ENCODE results near the gene TMEM256. TPM values are rescaled to one million over a fixed set of nuclear protein-coding genes. Genes with fewer than 3 reads are reported as not detected.

The TMEM256 gene
- total RNA-seq, 1 experiment from 2014 or later, result 55.4 TPM

- POLR2A ChIA-PET (ENCODE audit: unreplicated experiment), result interaction anchor here (0.6 to 0.8 kb wide), 2 partner anchors 20 to 249 kb away, joined by 6 to 21 read pairs; no protein-coding TSS in a partner anchor
These were observed 35.0 kb upstream of the TMEM256 start for GRCh38 chr17:7438656-7439460.

DNA sequence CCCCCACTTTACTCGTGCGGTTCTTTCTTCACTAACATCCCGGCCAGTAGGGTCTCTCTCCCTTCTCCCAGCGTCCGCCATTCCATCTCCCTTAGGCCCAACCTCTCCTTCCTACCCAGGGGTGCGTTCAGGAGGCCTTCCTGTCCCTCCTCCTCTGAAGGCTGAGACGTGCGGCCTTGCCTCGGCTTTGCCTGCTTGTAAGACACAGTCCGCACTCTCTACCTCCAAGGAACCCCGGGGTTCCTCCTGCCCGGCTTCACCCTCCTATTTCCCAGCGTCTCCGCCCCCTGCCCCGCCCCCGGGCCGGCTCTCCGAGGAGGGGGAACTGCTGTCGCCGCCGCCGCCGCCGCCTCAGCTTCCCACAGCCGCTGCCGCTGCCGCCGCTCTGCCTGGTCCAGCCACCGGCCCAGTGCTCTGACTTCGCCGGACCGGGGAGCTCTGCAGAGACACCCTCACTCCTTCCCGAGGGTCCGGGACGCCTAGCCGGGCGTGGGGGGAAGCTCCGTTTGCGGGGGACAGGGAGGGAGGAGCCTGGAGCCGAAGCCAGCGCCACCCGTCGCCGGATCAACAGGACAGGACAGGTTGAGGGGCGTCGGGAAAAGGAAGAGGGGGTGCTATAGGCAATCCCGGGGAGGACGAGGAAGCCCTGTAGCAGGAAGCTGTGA is 34.2 kb upstream of the TMEM256 start:
- H2AFZ ChIP-seq, result no peak overlapping the region
- no peak overlapping the region for H3K27ac ChIP-seq
- DNase-seq, result peak in 1 of 2 experiments; percentile 84
- no peaks in the 10 kb centered on the region for H3K9me2 ChIP-seq (ENCODE audit: insufficient read depth)
- peaks cover 13% of the 10 kb centered on the region; the same call in 1 of the 2 replicates for H3F3A ChIP-seq (ENCODE audit: insufficient read depth, low read depth)
- no peaks in the 10 kb centered on the region for H3K9me3 ChIP-seq (ENCODE audit: insufficient read depth, low read depth)
- no peak for TF ChIP-seq EZH2 (IDR thresholded peaks at IDR 0.05; ENCODE audit: low read depth)
- TF ChIP-seq, protein P1, sequence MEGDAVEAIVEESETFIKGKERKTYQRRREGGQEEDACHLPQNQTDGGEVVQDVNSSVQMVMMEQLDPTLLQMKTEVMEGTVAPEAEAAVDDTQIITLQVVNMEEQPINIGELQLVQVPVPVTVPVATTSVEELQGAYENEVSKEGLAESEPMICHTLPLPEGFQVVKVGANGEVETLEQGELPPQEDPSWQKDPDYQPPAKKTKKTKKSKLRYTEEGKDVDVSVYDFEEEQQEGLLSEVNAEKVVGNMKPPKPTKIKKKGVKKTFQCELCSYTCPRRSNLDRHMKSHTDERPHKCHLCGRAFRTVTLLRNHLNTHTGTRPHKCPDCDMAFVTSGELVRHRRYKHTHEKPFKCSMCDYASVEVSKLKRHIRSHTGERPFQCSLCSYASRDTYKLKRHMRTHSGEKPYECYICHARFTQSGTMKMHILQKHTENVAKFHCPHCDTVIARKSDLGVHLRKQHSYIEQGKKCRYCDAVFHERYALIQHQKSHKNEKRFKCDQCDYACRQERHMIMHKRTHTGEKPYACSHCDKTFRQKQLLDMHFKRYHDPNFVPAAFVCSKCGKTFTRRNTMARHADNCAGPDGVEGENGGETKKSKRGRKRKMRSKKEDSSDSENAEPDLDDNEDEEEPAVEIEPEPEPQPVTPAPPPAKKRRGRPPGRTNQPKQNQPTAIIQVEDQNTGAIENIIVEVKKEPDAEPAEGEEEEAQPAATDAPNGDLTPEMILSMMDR (conservative IDR thresholded peaks at IDR 0.05), result no peak
- CTCF ChIA-PET, result no interaction called here
- no TSS peak for BruUV-seq (replicated peaks)
- intact Hi-C loops (cut with micrococcal nuclease; ENCODE audit: unreplicated experiment), result loop anchor here (1.0 to 5.0 kb wide), 3 partner anchors 43 to 123 kb away; partner anchors contain the start of genes PLSCR3 and SENP3
- peak overlapping the region; percentile 90 for H3K4me2 ChIP-seq
- H3K4me3 ChIP-seq, result peak overlapping the region; percentile 11; the same call in 1 of the 2 replicates
- 0 out of 2 replicates have a peak, but pooled peaks cover 7% of the 10 kb centered on the region for H3K4me1 ChIP-seq (replicated peaks; ENCODE audit: insufficient read depth)
- H3K79me2 ChIP-seq (ENCODE audit: low read depth), result peaks cover 8% of the 10 kb centered on the region; the same call in 1 of the 2 replicates
- no peaks in the 10 kb centered on the region for H3K27me3 ChIP-seq (ENCODE audit: insufficient read depth, low read depth)
- no peaks in the 10 kb centered on the region for H3K36me3 ChIP-seq (ENCODE audit: low read depth)
- H4K20me1 ChIP-seq (ENCODE audit: insufficient read depth), result no peaks in the 10 kb centered on the region
- POLR2A ChIA-PET (ENCODE audit: unreplicated experiment), result interaction anchor here (0.6 kb wide), 2 partner anchors 145 to 250 kb away, joined by 6 to 7 read pairs; no protein-coding TSS in a partner anchor

More at GRCh38 chr17:7438656-7439460, 35.0 kb upstream of the TMEM256 start:
- intact Hi-C loops (cut with micrococcal nuclease; ENCODE audit: unreplicated experiment), result loop anchor here (1.0 to 5.0 kb wide), 2 partner anchors 63 to 122 kb away; partner anchors contain the start of gene SENP3
- Histone ChIP-seq H3K36me3 (ENCODE audit: low read depth) (no peaks in the 10 kb centered on the region), H4K20me1 (ENCODE audit: insufficient read depth) (no peaks in the 10 kb centered on the region), H3K9me2 (ENCODE audit: insufficient read depth) (no peaks in the 10 kb centered on the region), H3K4me1 (replicated peaks; ENCODE audit: insufficient read depth) (peaks cover 9% of the 10 kb centered on the region; the same call in 1 of the 2 replicates), H3K27ac (no peak overlapping the region), H3K27me3 (ENCODE audit: insufficient read depth, low read depth) (no peaks in the 10 kb centered on the region), H2AFZ (no peak overlapping the region), H3K4me2 (peak overlapping the region; percentile 90), H3K4me3 (peak overlapping the region; percentile 71), H3K79me2 (ENCODE audit: low read depth) (peaks cover 8% of the 10 kb centered on the region; the same call in 1 of the 2 replicates), H3K9me3 (ENCODE audit: insufficient read depth, low read depth) (no peaks in the 10 kb centered on the region), H3F3A (ENCODE audit: insufficient read depth, low read depth) (peaks cover 13% of the 10 kb centered on the region; the same call in 1 of the 2 replicates)
- CTCF ChIA-PET, result no interaction called here
- no TSS peak for BruUV-seq (replicated peaks)
- no peak for TF ChIP-seq EZH2 (IDR thresholded peaks at IDR 0.05; ENCODE audit: low read depth)
- TF ChIP-seq, protein P1 (conservative IDR thresholded peaks at IDR 0.05), result no peak
- no peak for DNase-seq

GRCh38 chr17:7437369-7437863 is 33.5 kb upstream of the TMEM256 start:
- intact Hi-C loops (cut with micrococcal nuclease; ENCODE audit: unreplicated experiment), result loop anchor here (2.0 to 5.0 kb wide), 2 partner anchors 43 to 65 kb away; partner anchors contain the start of gene PLSCR3
- no peaks in the 10 kb centered on the region for H3K9me3 ChIP-seq (ENCODE audit: insufficient read depth, low read depth)
- H3K4me2 ChIP-seq, result peak overlapping the region; percentile 90
- TF ChIP-seq, protein P1 (conservative IDR thresholded peaks at IDR 0.05), result no peak
- no peak for TF ChIP-seq EZH2 (IDR thresholded peaks at IDR 0.05; ENCODE audit: low read depth)
- no peak overlapping the region for H3K27ac ChIP-seq
- no peak overlapping the region for H2AFZ ChIP-seq
- no peak for DNase-seq
- POLR2A ChIA-PET (ENCODE audit: unreplicated experiment), result interaction anchor here (0.6 to 0.7 kb wide), 2 partner anchors 8 to 146 kb away, joined by 4 to 7 read pairs; no protein-coding TSS in a partner anchor
- no peaks in the 10 kb centered on the region for H3K9me2 ChIP-seq (ENCODE audit: insufficient read depth)
- peaks cover 8% of the 10 kb centered on the region; the same call in 1 of the 2 replicates for H3K79me2 ChIP-seq (ENCODE audit: low read depth)
- peak overlapping the region; percentile 57; the same call in 1 of the 2 replicates for H3K4me3 ChIP-seq
- H3F3A ChIP-seq (ENCODE audit: insufficient read depth, low read depth), result peaks cover 13% of the 10 kb centered on the region; the same call in 1 of the 2 replicates
- BruUV-seq (replicated peaks), result no TSS peak
- no peaks in the 10 kb centered on the region for H3K36me3 ChIP-seq (ENCODE audit: low read depth)
- no peaks in the 10 kb centered on the region for H3K27me3 ChIP-seq (ENCODE audit: insufficient read depth, low read depth)
- no peaks in the 10 kb centered on the region for H4K20me1 ChIP-seq (ENCODE audit: insufficient read depth)
- CTCF ChIA-PET, result interaction anchor here (0.6 to 2.9 kb wide), 5 partner anchors 8 to 250 kb away, joined by 3 to 19 read pairs (median 5); partner anchors contain the start of genes TMEM256 and TP53
- 0 out of 2 replicates have a peak, but pooled peaks cover 7% of the 10 kb centered on the region for H3K4me1 ChIP-seq (replicated peaks; ENCODE audit: insufficient read depth)
